ENCODE results near the gene CCDC17.

CCDC17 gene

DNA sequence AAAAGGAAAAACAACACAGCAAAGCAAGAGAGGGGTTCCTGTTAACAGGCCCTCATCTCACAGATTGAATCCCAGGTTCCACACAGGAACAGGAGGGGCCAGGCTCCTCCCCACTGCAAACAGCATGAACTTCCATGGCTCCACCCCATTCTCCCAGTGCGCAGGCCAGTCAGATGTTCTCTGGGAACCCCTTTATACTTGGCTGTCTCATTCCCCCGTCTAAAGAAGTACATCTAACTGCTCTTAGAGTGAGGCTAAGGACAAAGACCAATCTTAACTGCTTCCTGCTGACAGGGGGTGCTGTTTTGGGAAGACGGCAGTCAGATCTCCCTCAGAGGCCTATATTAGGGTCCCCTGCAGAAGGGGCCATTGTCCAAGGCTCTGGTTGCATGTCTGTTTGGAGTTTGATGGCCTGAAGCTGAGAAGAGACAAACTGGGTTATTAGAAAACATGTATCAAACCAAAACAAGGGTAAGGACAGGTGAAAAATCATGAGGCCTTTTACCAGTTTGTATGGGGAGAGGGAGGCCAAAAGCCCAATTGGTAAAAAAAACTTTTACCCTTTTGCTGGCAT lies 50.5 kb downstream of the CCDC17 start:
- Histone ChIP-seq H3K27me3 (ENCODE audit: insufficient read depth, insufficient read length) (no peaks in the 10 kb centered on the region), H3K36me3 (ENCODE audit: insufficient read depth, insufficient read length, low read length) (peaks cover 38% of the 10 kb centered on the region), H3K4me3 (ENCODE audit: insufficient read length, low read depth) (no peak overlapping the region), H3K4me1 (ENCODE audit: insufficient read depth, insufficient read length) (no peaks in the 10 kb centered on the region), H3K9ac (ENCODE audit: insufficient read length, low read depth) (no peak overlapping the region), H3K9me3 (ENCODE audit: insufficient read depth, low read length) (no peaks in the 10 kb centered on the region)
- DNase-seq (ENCODE audit: low read depth, low spot score): no peak
- TF ChIP-seq SUZ12 (IDR thresholded peaks at IDR 0.05; ENCODE audit: extremely low read depth, insufficient read depth, insufficient read length) (no peak), ZNF274 (IDR thresholded peaks at IDR 0.05; ENCODE audit: low read depth, low read length) (no peak), YY1 (IDR thresholded peaks at IDR 0.05; ENCODE audit: insufficient read depth, insufficient read length) (no peak)

DNA sequence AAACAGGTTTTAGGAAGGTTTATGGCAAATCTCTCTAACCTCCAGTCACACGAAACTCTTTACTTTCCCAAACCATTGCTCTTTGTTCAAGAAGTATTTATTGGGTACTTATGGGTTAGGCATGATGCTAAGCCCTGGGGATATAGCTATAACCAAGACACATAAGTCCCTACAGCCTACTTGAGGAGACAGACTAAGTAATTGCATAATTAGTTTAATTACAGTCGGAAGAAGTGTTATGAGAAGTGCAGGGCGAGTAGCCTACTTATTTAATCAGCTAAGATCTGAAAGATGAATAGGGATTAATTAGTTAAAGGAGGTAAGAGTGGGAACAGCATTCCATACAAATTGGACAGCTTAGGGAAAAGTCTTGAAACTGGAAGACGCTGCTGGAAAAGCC lies 53.2 kb downstream of the CCDC17 start:
- TF ChIP-seq SUZ12 (IDR thresholded peaks at IDR 0.05; ENCODE audit: extremely low read depth, insufficient read depth, insufficient read length) (no peak), ZNF274 (IDR thresholded peaks at IDR 0.05; ENCODE audit: low read depth, low read length) (no peak), YY1 (IDR thresholded peaks at IDR 0.05; ENCODE audit: insufficient read depth, insufficient read length) (no peak)
- Histone ChIP-seq H3K36me3 (ENCODE audit: insufficient read depth, insufficient read length, low read length) (peaks cover 64% of the 10 kb centered on the region), H3K27me3 (ENCODE audit: insufficient read depth, insufficient read length) (no peaks in the 10 kb centered on the region), H3K9ac (ENCODE audit: insufficient read length, low read depth) (no peak overlapping the region), H3K9me3 (ENCODE audit: insufficient read depth, low read length) (no peaks in the 10 kb centered on the region), H3K4me3 (ENCODE audit: insufficient read length, low read depth) (no peak overlapping the region), H3K4me1 (ENCODE audit: insufficient read depth, insufficient read length) (peaks cover 4% of the 10 kb centered on the region)
- DNase-seq (ENCODE audit: low read depth, low spot score): no peak

All from NT2/D1 (cell line).